Adrenal gland (tissue), 12 donors: ENCODE data around the gene MCRIP1. TPM values are rescaled to one million over a fixed set of nuclear protein-coding genes. Genes with fewer than 3 reads are reported as not detected.

Source experiments
- DNase-seq, 7 donors: peaks; one replicate each; pipeline ENCODE4 v3.0.0-alpha.2; 2019 to 2020
- H3K27ac ChIP-seq, 5 donors: fragments of 200-600 bp; sonication (generic) in 4 of 5; 1 replicate in 3 of 5; 2 replicates in 2 of 5; pipeline versions ENCODE4 v1.5.1 to v1.8.0; 2016 to 2020; ENCODE audit warnings: mild to moderate bottlenecking in 1 of 5
- H3K27me3 ChIP-seq: fragments of 200-600 bp; 2 replicates; pipeline ENCODE4 v1.8.0; 2021
- H3K36me3 ChIP-seq, 2 donors: fragments of 200-600 bp; replicated peaks in 1 of 2; 1 replicate in 1 of 2; 2 replicates in 1 of 2; pipeline versions ENCODE4 v1.5.1 to v1.8.0; 2018 to 2022
- H3K4me1 ChIP-seq, 2 donors: fragments of 200-600 bp; replicated peaks in 1 of 2; 1 replicate in 1 of 2; 2 replicates in 1 of 2; pipeline versions ENCODE4 v1.5.1 to v1.8.0; 2018 to 2021
- H3K4me3 ChIP-seq, 4 donors: fragments of 200-600 bp; sonication (generic) in 3 of 4; one replicate each; pipeline ENCODE4 v1.5.1; 2016 to 2018
- H3K9me3 ChIP-seq, 3 donors: fragments of 200-600 bp; sonication (generic) in 1 of 3; replicated peaks in 1 of 3; 1 replicate in 2 of 3; 2 replicates in 1 of 3; pipeline versions ENCODE4 v1.5.1 to v1.8.0; 2016 to 2021
- CTCF ChIP-seq, 6 experiments: fragments of 450-650 bp in 4 of 6; fragments of 200-600 bp in 2 of 6; sonication (generic) in 1 of 6; IDR thresholded peaks; 1 replicate in 5 of 6; 2 replicates in 1 of 6; pipeline versions ENCODE4 v1.5.1 to v1.8.0; 2016 to 2021; ENCODE audit warnings: antibody characterized with exemption in 6 of 6, mild to moderate bottlenecking in 2 of 6, moderate library complexity in 1 of 6
- POLR2A ChIP-seq, 2 donors: fragments of 450-650 bp; IDR thresholded peaks; one replicate each; pipeline ENCODE4 v1.6.1; 2017; ENCODE audit warnings: antibody characterized with exemption in 2 of 2, mild to moderate bottlenecking in 2 of 2, moderate library complexity in 1 of 2
- WGBS, 4 donors: extraction: QIAGEN DNeasy Blood & Tissue Kit in 2 of 4; methylation state at CpG; one replicate each; pipeline versions ENCODE4 v1.1.5 to v1.1.7; 2013 to 2017; 5-methylcytosine and 5-hydroxymethylcytosine counted together
- intact Hi-C, 2 donors: fragments of 100-400 bp; cut with DNase I; formaldehyde crosslinking; loops; one replicate each; pipeline versions ENCODE4 v1.14.1 to v1.15.0; 2022 to 2023
- polyA plus RNA-seq, 3 donors: library from polyadenylated mRNA; stranded (reverse); fragments of 200-250 nt in 2 of 3; fragments of 350-450 nt in 1 of 3; fragmentation: Illumina TruSeq in 1 of 3; extraction: RNeasy Lipid Tissue Mini Kit (QIAGEN cat#74804) in 1 of 3; gene quantifications; one replicate each; pipeline ENCODE4 v1.2.3, GENCODE V29; 2013 to 2014
- total RNA-seq, 9 donors: library from RNA; depleted of rRNA in 4 of 9; stranded (reverse); fragments of >200 nt in 4 of 9; fragments of 120-200 nt in 1 of 9; fragmentation: NEBNext Ultra II Directional in 1 of 9; extraction: Animal tissue kit (Norgen Biotek cat#: 25700) in 1 of 9; gene quantifications; one replicate each; pipeline versions ENCODE4 v1.1.0 to v1.2.4, GENCODE V29; 2013 to 2023
- donor health status: healthy with polysubstance abuse.
- donor health status: Bipolar disorder and iron deficiency.
- donor health status: DM: yes; HTN: yes; CAD: no.
- donor health status: DM: no; HTN: no; CAD: no.
- donor health status: DM: no; HTN: no; CAD: no.
- donor health status: DM: yes; HTN: yes; CAD: no.

Gene MCRIP1
- total and polyA plus RNA-seq, 12 donors: 5.0 to 248 (median 82.6) TPM

GRCh38 chr17:81809556-81809998 lies 23.5 kb downstream of the MCRIP1 start:
- no peaks in the 10 kb centered on the region for H3K36me3 ChIP-seq
- H3K27me3 ChIP-seq: peaks cover 19% of the 10 kb centered on the region
- H3K4me3 ChIP-seq: no peak overlapping the region

GRCh38 chr17:81808778-81809555 lies 24.1 kb downstream of the MCRIP1 start:
- Histone ChIP-seq H3K27ac (no peak overlapping the region), H3K4me1 (peaks cover 0 to 6% of the 10 kb centered on the region in 2 donors), H3K27me3 (peaks cover 25% of the 10 kb centered on the region), H3K4me3 (no peak overlapping the region), H3K9me3 (no peaks in the 10 kb centered on the region), H3K36me3 (no peaks in the 10 kb centered on the region)
- DNase-seq: no peak
- 62 to 71% (median 68%) methylated on average over 12 to 20 of the region's 20 CpGs for WGBS, 4 donors
- TF ChIP-seq CTCF (IDR thresholded peaks at IDR 0.05) (no peak), POLR2A (IDR thresholded peaks at IDR 0.05) (no peak)
- intact Hi-C loops: no loop called here

More at GRCh38 chr17:81809556-81809998, 23.5 kb downstream of the MCRIP1 start:
- TF ChIP-seq POLR2A (IDR thresholded peaks at IDR 0.05): no peak
- no peak for TF ChIP-seq CTCF (IDR thresholded peaks at IDR 0.05)
- Histone ChIP-seq H3K9me3 (no peaks in the 10 kb centered on the region), H3K4me1 (peaks cover 0 to under 1% of the 10 kb centered on the region in 2 donors), H3K27ac (no peak overlapping the region)
- intact Hi-C loops: no loop called here
- DNase-seq: no peak
- 53 to 72% (median 63%) methylated on average over 6 to 7 of the region's 7 CpGs for WGBS, 4 donors

GRCh38 chr17:81807839-81808238 lies 25.3 kb downstream of the MCRIP1 start:
- Histone ChIP-seq H3K27me3 (peaks cover 35% of the 10 kb centered on the region), H3K4me3 (no peak overlapping the region), H3K4me1 (peaks cover 0 to 10% of the 10 kb centered on the region in 2 donors), H3K9me3 (no peaks in the 10 kb centered on the region), H3K27ac (no peak overlapping the region), H3K36me3 (no peaks in the 10 kb centered on the region)
- TF ChIP-seq CTCF (IDR thresholded peaks at IDR 0.05) (no peak), POLR2A (IDR thresholded peaks at IDR 0.05) (no peak)
- DNase-seq: no peak
- WGBS, 4 donors: 64 to 68% (median 66%) methylated on average over 11 to 13 of the region's 13 CpGs; no CpG with 5 or more reads in 1 of the 4 donors
- intact Hi-C loops: no loop called here

GRCh38 chr17:81807210-81807719 lies 25.8 kb downstream of the MCRIP1 start:
- H3K4me1 ChIP-seq: peaks cover 0 to 10% of the 10 kb centered on the region in 2 donors
- peaks cover 35% of the 10 kb centered on the region for H3K27me3 ChIP-seq
- 49 to 54% (median 50%) methylated on average over 7 to 18 of the region's 18 CpGs for WGBS, 4 donors
- intact Hi-C loops: no loop called here
- H3K27ac ChIP-seq: no peak overlapping the region
- DNase-seq: no peak
- no peaks in the 10 kb centered on the region for H3K36me3 ChIP-seq
- TF ChIP-seq CTCF (IDR thresholded peaks at IDR 0.05) (no peak), POLR2A (IDR thresholded peaks at IDR 0.05) (no peak)
- H3K4me3 ChIP-seq: no peak overlapping the region
- no peaks in the 10 kb centered on the region for H3K9me3 ChIP-seq
